Colonic mucosa (tissue), 4 donors: ENCODE results near the gene POLD2. TPM values are rescaled to one million over a fixed set of nuclear protein-coding genes. Genes with fewer than 3 reads are reported as not detected.
A peak's percentile ranks its signal among the peaks of the same experiment; 100 is the strongest.
"Not testable (repeated sequence)": the region's sequence is repeated elsewhere in the genome, so short reads cannot be mapped to it uniquely, and the experiment has no call there.

Experiments
- DNase-seq: peaks from one replicate; pipeline ENCODE4 v3.0.0-alpha.2; 2020
- H3K27ac ChIP-seq: fragments of 200-600 bp; one replicate; pipeline ENCODE4 v1.8.0; 2021
- H3K27me3 ChIP-seq: fragments of 200-600 bp; one replicate; pipeline ENCODE4 v1.8.0; 2021
- H3K36me3 ChIP-seq: fragments of 200-600 bp; one replicate; pipeline ENCODE4 v1.8.0; 2021
- H3K4me1 ChIP-seq: fragments of 200-600 bp; one replicate; pipeline ENCODE4 v1.8.0; 2021; ENCODE audit warnings: mild to moderate bottlenecking
- H3K4me3 ChIP-seq: fragments of 200-600 bp; one replicate; pipeline ENCODE4 v1.8.0; 2021
- H3K9ac ChIP-seq, 2 donors: one replicate each; pipeline ENCODE4 v1.7.0; 2013; ENCODE audit warnings: control low read depth in 2 of 2, low read depth in 2 of 2, low read length in 2 of 2
- H3K9me3 ChIP-seq: fragments of 200-600 bp; one replicate; pipeline ENCODE4 v1.8.0; 2021
- CTCF ChIP-seq: fragments of 200-600 bp; IDR thresholded peaks from one replicate; pipeline ENCODE4 v1.8.0; 2022; ENCODE audit warnings: antibody characterized with exemption, mild to moderate bottlenecking
- intact Hi-C: fragments of 100-400 bp; cut with DNase I; formaldehyde crosslinking; loops from one replicate; pipeline ENCODE4 v1.14.1; 2022
- total RNA-seq, 2 donors: library from RNA; stranded (reverse); fragmentation: NEBNext Ultra II Directional in 1 of 2; extraction: Animal tissue kit (Norgen Biotek cat#: 25700) in 1 of 2; gene quantifications; one replicate each; pipeline ENCODE4 v1.2.1, GENCODE V29; 2021
- donor health status: healthy.
- donor health status: DM: no; HTN: no; CAD: no.
- donor health status: DM: no; HTN: no; CAD: no.

The POLD2 gene
- total RNA-seq, 2 donors from 2014 or later, result 54.8 to 161 TPM

GRCh38 chr7:44128721-44129582 lies 5.6 kb upstream of the POLD2 start:
- no peaks in the 10 kb centered on the region for H3K9me3 ChIP-seq

GRCh38 chr7:44127161-44127560 lies 3.8 kb upstream of the POLD2 start:
- Histone ChIP-seq H3K9ac (no peak overlapping the region), H3K36me3 (no peaks in the 10 kb centered on the region), H3K9me3 (no peaks in the 10 kb centered on the region), H3K27me3 (no peaks in the 10 kb centered on the region), H3K4me3 (no peak overlapping the region), H3K4me1 (peaks cover 7% of the 10 kb centered on the region), H3K27ac (no peak overlapping the region)
- intact Hi-C loops, result no loop called here
- no peak for TF ChIP-seq CTCF
- DNase-seq, result no peak

More at GRCh38 chr7:44128721-44129582, 5.6 kb upstream of the POLD2 start:
- no peak for TF ChIP-seq CTCF
- no peaks in the 10 kb centered on the region for H3K27me3 ChIP-seq
- DNase-seq, result no peak
- intact Hi-C loops, result no loop called here
- H3K9ac ChIP-seq, result no peak overlapping the region
- H3K4me3 ChIP-seq, result no peak overlapping the region
- H3K4me1 ChIP-seq, result no peaks in the 10 kb centered on the region
- no peak overlapping the region for H3K27ac ChIP-seq
- H3K36me3 ChIP-seq, result no peaks in the 10 kb centered on the region

GRCh38 chr7:44126574-44126973 lies 3.2 kb upstream of the POLD2 start:
- H3K36me3 ChIP-seq, DNase-seq, H3K27ac ChIP-seq, intact Hi-C loops, H3K4me3 ChIP-seq, H3K4me1 ChIP-seq, H3K9me3 ChIP-seq, H3K9ac ChIP-seq, H3K27me3 ChIP-seq: not testable (repeated sequence)

GRCh38 chr7:44124822-44125202 lies 1.5 kb upstream of the POLD2 start:
- Histone ChIP-seq H3K9ac (no peak overlapping the region), H3K4me3 (no peak overlapping the region), H3K4me1 (peaks cover 7% of the 10 kb centered on the region), H3K27ac (no peak overlapping the region), H3K9me3 (no peaks in the 10 kb centered on the region), H3K27me3 (no peaks in the 10 kb centered on the region), H3K36me3 (no peaks in the 10 kb centered on the region)
- intact Hi-C loops, result loop anchor here (5.0 kb wide), 1 partner anchor 43 kb away; the partner anchor contains the start of gene POLM
- TF ChIP-seq CTCF, result no peak
- no peak for DNase-seq

- DNase-seq, result no peak
- no peak for TF ChIP-seq CTCF
- Histone ChIP-seq H3K9ac (peak overlapping the region in 1 of 2 donors; percentile 74), H3K4me1 (peaks cover 7% of the 10 kb centered on the region), H3K27ac (peak overlapping the region; percentile 52), H3K4me3 (peak overlapping the region; percentile 62), H3K36me3 (no peaks in the 10 kb centered on the region), H3K9me3 (no peaks in the 10 kb centered on the region), H3K27me3 (no peaks in the 10 kb centered on the region)
- intact Hi-C loops, result loop anchor here (5.0 kb wide), 1 partner anchor 40 kb away; the partner anchor contains the start of gene POLM
Observed at GRCh38 chr7:44122529-44122928, 819 bp downstream of the POLD2 start.
